ENCODE results near the gene TMEM183A.

The TMEM183A gene

DNA sequence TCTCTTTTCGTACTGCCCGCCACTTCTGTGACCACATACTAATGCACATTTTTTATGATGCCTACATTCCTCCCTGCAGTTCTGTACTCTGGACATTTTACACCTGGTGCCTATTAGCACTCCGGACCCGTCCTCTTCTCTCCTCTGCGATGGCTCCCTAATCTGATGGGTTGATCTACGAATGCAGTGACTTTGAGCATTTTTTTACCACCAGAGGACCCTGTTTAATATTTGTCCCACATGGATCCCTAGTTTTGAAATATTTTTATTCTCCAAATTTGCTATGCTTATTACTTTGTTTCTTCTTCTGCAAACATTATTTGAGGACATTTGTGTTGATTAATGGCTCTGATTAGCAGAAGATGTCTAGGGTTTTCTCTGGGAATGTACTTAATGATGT, 24.3 kb downstream of the TMEM183A start:
- no peak for DNase-seq (ENCODE audit: low read depth in 2 of 2)

DNA sequence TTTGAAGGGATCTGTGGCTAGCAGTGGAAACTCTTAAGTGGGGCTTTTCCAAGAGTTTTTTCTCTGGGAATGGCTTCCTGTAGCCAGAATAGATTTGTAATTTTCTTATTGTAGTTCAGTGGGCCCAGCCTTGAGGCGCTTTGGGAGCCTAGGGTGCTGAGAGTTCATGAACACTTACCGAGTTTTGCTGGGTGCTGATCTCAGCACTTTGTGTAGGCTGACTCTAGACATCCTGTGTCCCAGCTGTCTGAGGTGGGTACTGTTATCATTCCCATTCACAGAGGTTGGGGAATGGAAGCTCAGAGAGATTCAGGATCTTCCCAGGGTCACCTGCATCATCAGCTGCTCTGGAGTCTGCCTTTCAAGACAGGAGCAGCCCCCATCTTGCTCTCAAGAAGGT, 26.1 kb downstream of the TMEM183A start:
- DNase-seq (ENCODE audit: low read depth in 2 of 2), result no peak

DNA sequence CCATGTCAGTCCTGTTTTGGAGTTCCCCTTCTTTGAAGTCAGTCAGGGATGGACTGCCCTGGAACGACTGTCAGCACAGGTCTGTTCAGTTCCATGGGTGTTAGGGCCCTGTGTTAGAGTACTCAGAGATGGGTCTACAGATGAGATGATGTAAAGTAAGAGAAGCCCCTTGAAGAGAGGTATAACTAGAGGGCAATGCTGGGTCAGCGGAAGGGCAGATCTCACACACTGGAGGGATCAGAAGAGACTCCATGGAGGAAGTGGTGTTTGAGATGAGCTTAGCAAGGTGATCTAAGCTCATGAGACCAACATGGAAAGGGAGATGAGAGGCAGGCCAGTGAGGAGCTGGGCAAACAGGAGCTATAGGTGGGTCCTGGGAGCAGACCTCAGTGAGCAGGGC, 26.7 kb downstream of the TMEM183A start:
- DNase-seq (ENCODE audit: low read depth in 2 of 2), result no peak

DNA sequence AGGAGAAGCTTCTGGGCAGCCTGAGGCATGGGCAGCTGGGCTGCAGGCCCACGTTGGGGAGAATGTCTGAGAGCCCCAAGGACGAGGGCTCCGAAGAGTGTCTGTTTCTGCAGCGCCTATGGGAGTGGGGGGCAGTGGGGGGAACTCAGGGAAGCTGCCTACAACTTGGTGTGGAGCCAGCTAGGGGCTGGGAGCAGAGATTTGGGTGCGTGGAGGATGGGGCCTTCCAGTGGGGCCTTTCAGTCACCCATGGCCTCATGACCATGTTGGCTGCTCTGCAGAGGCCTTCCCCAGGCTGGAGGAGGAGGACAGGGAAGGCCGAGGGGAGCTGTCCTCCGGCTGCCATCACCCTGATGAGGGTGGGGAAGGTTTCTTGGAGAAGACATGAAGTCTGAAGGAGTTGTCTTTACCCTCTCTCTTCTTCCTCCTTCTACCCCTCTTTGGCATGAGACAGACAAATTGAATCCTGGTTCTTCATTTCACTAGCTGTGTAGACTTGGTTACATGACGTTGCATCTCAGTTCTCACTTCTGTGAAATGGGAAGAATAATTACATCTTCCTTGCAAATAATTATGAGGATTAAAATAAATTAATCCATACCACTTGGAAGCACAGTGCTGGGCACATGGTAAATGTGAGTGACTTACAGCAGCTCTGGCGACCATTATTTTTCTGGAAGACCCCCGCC, 27.4 kb downstream of the TMEM183A start:
- DNase-seq (ENCODE audit: low read depth in 2 of 2), result no peak

DNA sequence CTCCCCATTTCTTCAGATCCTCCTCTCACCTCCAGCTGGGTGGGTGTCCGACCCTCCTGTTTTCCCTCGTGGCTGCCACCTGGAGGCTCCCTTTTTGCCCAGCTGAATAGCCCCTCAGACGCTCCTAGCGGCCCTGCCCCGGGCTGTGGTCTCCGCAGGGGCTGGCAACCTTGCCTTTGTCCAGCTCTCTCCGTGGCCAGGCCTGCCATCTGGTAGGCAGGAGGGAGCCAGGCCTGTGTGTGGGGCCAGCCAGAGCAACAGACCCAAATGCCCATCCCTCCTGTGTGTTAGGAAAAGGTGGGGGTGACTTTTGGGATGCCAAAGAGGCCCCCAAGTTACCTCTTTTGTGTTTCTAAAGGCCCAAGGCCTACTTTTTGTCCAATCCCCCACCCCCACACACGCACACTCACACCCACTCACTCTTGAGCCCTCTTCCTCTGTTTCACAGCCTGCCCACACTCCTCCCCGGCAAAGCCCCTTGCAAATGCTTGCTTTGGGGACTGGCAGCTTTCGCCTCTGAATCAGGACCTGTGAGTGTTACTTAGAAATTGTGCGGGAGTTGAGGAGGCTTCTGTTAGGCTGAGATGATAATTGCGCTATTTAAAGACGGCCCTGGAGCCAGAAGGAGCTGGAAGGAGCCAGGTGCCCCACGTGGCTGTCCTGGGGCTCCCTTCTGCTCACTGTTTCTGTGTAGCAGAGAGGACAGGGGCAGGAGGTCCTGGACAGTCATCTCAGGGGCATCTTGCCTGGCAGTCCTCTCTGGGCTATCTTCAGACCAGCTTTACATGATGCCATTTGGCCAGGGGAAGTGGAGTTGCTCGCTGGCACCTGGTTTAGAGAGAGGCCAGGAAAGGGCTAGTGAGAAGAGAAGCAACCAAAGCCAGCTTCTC, 28.2 kb downstream of the TMEM183A start:
- no peak for DNase-seq (ENCODE audit: low read depth in 2 of 2)

DNA sequence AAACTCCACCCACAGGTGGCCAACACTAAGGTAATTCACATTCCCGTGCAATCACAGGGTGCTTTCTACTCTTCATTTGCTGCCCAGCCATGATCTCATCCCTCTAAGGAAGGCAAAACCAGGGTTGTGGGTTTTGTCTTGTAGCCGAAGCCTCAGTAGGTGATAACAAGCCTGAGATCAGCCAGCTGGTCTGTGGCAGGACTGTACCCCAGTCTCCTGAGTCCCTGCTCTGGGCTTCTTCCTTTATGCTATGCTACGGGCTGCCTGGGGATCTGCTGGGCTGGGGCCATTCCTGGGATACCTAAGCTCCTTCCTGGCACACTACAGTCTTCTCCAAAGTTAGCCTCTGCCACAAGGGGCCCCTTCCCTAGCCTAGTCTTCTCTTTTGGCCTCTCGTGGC, 29.0 kb downstream of the TMEM183A start:
- DNase-seq (ENCODE audit: low read depth in 2 of 2), result no peak

DNA sequence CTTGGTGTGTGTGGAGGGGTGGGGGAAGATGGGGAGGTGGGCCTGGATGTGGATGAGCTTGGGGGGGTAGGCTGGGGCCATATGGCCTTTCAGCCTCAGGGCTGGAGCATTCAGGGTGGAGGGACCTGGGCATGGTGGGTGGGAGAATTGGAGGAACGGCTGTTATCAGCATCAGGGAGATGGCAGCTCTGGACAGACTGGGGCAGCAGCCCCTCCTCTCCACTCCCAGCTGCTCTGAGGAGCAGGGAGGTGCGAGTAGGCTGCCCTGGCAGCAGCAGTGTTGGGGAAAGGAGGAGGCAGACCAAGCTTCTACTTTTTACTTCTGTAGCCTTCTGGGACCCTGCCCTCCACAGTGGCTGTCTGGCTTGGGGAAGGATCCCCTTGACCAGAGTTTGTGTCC, 29.4 kb downstream of the TMEM183A start:
- no peak for DNase-seq (ENCODE audit: low read depth in 2 of 2)

DNA sequence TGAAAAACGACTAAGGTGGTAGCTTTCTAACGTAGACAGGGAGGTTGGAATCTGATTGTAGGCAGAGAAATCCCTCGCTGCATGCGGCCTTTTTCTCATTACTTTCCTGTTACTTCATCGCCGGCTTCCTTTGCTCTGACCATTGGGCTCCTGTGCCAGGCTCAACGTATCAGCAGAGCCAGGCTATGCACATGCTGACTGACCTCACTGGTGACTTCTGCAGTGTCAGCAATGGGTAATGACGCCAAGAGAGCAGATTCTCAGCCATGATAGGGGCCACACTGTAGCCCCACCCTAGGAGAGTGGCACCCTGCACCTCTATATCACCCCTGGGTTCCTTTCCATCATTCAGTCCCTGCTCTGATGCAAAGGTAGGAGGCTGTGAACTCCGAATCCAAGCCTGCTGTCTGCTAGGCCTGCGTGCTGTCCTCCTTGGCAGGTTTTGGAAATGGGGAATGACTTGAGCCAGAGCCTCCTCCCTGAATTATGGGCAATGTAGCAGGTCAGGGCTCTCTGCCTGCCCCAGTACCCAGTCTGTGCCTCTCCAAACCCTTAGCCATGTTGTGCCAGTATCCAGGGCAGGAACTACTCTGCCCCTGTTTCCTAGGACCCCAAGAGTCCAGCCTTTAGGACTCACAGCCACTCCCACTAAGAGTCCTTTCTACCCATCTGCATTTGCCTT, 30.5 kb downstream of the TMEM183A start:
- DNase-seq (ENCODE audit: low read depth in 2 of 2), result no peak

DNA sequence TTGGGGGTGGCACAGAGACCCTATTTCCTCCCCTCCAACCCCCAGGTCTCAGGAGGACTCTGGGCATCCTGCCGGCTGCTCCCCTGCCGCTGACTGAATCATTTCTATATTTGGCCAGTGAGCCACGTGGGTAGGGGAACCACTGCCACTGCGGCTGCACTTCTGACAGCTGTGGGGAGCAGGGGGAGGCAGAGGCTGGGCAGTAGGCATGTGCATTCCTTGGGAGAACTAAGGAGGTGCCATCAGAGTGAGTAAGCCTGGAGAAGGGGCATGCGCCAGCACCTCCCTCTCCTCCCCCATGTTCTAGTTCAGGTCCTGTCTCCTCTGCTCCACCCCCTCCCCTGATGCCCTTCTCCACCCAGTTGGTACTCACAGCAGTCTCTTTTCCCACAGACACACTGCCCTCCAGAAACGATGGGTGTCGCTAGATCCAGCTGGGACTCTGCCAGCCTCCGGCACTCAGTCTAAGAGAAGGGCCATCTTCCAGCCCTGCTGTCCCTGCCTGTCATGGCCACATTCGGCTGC, 31.1 kb downstream of the TMEM183A start:
- no peak for DNase-seq (ENCODE audit: low read depth in 2 of 2)

DNA sequence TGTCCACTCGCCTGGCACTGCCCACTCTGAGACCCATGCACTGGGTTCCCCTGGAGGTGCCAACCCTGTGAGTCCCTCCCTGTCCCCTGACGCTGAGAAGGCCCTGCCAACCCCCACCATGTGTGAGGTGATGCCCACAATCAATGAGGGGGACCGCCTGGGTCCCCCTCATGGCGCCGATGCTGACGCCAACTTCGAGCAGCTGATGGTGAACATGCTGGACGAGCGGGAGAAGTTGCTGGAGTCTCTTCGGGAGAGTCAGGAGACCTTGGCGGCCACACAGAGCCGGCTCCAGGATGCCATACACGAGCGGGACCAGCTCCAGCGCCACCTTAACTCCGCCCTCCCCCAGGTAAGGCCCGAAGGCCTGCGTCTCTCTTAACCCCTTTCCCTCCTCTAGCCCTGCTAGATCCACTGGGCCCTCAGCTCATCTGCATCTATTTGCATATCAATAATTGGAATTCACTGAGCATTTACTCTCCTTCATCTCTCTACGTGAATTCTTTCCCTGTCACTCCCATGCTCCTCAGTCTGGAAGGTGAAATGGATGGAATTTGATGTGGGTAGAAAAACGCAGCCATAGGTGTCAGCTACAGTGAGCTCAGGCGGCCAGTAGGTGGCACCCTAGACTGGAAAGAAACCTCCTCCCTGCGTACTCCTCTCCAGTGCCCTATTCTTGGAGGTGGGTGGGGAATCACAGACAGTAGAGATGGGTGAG, 31.9 kb downstream of the TMEM183A start:
- DNase-seq (ENCODE audit: low read depth in 2 of 2), result peak; percentile 26 to 38

DNA sequence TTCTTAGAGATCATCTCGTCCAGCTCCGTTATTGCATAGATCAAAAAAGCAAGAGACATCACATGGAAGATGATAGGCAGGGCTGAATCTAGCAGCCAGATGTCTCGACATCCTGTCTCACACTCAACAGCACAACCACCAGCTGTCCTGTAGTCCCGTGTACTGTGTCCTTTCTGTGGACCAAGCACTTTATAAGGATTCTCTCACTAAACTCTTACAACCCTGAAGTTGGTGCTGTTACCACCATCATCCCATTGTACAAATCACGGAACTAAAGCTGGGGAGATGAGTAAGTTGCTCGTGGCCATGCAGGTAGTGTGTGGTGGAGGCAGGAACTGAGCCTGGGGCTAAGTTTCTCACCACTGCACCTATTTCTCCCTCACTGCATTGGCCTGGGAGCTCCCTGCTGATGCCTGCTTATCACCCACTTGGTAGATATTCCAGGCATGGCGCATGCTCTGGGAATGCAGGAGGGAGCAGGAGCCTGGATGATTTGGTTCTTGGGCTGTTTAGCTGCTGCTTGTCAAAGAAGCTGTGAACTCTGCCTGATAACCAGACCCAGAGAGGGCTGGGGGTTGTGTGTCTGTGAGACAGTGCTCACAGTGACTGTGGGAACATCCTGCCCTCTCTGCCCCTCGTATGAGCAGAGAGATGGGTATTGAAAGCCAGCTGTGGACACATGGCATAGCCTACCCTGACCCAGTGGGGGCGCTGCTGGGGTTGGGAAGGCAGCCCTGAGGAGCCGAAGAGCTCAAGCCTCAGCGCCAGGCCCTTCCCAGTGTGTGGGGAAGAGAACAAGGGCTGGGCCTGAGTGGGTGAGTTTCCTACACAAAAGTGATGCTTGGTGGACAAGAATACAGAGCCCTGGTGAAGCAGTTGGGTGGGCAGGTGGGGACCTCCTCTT, 32.7 kb downstream of the TMEM183A start:
- no peak for DNase-seq (ENCODE audit: low read depth in 2 of 2)

DNA sequence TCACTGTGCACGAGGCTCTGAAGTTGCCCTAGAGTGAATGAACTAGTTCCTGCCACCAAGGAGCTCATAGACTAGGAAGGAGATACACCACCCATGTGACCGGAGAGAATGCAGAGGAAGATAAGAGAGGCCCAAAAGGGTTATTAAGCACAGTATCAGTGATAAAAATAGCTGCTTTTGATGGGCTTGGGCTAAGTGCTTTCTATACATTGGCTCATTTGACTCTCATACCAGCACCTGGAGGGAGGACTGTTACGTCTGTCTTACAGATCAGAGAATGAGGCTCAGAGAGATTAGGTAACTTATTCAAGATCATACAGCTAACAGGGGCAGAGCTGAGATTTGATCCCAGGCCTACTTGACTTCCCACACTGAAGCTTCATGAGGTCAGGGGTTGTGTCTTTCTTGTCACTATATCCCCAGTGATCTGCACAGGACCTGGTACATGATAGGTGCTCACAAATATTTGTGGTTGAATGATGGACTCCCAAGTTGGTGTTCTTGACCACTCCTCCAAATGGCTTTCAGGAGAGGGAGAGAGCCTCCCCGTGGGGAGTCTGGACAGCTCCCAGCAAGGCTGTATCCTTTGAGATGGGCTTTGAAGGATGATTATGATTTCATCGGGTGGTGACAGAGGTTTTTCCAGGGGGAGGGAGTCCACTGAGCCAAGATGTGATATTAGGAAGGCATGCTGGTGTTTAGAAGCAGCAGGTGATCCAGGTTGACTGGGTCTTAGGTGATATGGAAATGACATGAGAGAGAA, 33.5 kb downstream of the TMEM183A start:
- DNase-seq (ENCODE audit: low read depth in 2 of 2), result no peak

DNA sequence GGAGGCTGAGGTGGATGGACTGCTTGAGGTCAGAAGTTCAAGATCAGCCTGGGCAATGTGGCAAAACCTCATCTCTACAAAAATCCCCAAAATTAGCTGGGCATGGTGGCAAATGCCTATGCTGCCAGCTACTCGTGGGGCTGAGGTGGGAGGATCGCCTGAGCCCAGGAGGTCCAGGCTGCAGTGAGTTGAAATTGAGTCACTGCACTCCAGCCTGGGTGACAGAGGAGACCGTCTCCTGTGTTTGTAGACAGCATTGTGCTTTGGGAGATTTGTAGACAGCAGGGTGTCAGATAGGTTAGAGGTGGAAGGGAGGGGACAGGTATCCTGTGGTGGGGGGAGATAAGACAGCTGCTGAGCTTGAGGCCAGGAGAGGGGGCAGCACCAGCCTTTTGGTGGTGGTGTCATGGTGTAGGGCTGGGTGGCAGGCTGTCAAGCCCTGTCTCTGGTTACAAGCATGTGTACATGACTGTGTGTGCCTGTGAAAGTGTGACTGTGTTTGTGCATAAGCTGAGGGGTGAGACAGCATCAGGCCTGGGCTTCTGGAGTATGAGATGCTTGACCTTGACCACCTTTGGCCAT, 34.3 kb downstream of the TMEM183A start:
- DNase-seq (ENCODE audit: low read depth in 2 of 2), result no peak

DNA sequence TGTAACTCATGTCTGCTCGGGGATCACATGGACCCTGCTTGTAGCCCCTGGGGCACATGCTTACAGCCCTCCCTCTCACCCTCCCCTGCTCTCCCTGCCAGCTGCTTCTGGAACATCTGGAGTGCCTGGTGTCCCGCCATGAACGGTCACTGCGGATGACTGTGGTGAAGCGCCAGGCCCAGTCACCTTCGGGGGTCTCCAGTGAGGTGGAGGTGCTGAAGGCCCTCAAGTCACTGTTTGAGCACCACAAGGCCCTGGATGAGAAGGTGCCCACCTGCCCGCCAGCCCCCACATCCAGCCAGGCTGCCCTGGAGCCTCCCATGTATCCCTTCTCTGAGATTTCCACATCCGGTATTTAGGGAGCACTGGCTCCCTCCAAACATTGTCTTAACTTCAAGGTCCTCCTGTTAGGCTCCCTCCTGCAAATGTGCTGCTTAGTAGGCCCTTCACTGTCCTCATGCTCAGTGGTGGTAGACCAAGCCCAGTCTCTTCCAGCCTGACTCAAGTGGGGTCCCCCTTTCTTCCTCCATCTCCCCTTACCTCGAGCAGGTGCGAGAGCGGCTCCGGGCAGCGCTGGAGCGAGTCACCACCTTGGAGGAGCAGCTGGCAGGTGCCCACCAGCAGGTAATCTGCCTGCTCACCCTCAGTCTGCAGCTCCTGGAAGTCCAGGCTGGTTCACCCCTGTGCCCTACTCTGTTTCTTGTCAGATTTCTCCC, 36.8 kb downstream of the TMEM183A start:
- DNase-seq (ENCODE audit: low read depth in 2 of 2), result no peak

DNA sequence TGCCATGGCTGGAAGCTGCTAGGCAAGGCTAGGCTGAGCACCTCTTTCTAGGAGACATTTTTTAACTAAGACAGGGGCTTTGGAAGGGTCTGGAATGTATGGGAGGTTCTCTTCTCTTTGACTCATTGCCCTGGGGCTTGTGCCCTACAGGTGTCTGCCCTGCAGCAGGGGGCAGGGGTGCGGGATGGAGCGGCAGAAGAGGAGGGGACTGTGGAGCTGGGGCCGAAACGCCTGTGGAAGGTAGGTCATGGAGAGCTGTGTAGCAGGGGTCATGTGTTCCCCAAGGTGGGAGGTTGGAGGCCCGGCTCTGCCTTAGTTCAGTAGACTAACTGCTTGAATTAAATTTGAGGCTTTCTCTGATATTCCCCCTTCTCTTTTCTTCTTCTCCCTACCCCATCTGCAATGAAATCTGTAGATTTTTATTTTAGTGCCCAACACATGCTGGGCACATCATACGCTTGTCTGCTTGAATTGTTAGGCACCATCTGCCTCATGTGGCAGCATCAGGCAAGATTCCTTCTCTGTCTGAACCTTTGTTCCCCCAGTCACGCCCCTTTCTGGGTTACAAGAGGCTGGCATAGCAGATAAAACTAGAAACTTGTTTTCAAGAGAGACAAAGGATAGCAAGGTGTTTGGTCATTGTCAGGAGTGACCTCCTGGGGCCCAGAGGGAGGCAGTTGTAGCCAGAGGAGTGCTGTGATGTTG, 37.5 kb downstream of the TMEM183A start:
- no peak for DNase-seq (ENCODE audit: low read depth in 2 of 2)

DNA sequence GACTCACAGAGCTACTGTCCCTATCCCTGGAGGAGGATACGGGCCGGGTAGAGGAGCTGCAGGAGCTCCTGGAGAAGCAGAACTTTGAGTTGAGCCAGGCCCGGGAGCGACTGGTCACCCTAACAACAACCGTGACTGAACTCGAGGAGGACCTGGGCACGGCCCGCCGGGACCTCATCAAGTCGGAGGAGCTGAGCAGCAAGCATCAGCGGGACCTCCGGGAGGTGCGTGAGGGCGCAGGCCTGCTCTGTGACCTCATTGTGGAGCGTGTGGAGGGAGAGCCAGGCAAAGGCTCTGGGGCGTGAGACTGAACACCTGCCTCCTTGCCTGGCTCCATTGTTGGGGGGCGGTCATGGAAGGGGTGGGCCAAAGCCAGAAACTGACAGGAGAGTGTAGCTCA, 38.2 kb downstream of the TMEM183A start:
- DNase-seq (ENCODE audit: low read depth in 2 of 2), result no peak

DNA sequence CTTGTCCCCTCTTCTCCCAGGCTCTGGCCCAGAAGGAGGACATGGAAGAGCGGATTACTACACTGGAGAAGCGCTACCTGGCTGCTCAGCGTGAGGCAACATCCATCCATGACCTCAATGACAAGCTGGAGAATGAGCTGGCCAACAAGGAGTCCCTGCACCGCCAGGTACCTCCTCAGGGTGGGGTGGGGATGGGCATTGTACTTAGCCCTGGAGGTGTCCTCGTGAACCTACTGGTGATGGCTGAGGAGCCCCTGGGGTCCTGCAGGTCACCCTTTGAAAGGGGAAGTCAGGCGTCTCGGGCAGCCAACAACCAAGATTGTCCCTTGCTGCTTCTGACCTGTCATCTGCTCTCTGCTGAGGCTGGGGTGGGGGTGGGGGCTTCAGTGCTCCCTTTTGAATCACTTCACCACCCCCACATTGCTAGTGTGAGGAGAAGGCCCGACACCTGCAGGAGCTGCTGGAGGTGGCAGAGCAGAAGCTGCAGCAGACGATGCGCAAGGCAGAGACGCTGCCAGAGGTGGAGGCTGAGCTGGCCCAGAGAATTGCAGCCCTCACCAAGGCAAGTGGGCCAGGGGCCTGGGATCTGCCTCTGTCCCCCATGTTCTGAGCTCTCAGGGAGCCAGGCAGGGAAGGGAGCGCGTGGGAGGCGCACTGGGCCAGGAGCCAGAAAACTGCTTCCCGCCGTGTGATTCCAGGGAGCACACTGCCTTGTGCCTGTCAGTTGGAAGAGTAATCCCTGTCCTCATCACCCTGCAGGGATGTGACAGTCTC, 38.8 kb downstream of the TMEM183A start:
- DNase-seq (ENCODE audit: low read depth in 2 of 2), result no peak
